Sigmoid colon (tissue), 4 donors: ENCODE results near the gene PIGV.
"Not testable (repeated sequence)": the region's sequence is repeated elsewhere in the genome, so short reads cannot be mapped to it uniquely, and the experiment has no call there.

Source experiments
- EP300 ChIP-seq, 4 donors: sonication (generic); formaldehyde crosslinking; IDR thresholded peaks; one replicate each; pipeline ENCODE4 v1.6.1; 2017; ENCODE audit warnings: antibody characterized with exemption in 4 of 4
- POLR2A ChIP-seq, 2 donors: fragments of 450-650 bp; IDR thresholded peaks; one replicate each; pipeline ENCODE4 v1.6.1; 2016; ENCODE audit warnings: antibody characterized with exemption in 2 of 2, mild to moderate bottlenecking in 2 of 2, moderate library complexity in 2 of 2
- TF ChIP-seq, protein P1 (sequence below), 4 experiments: fragments of 450-650 bp in 3 of 4; fragments of 200-600 bp in 1 of 4; IDR thresholded peaks; one replicate each; pipeline ENCODE4 v1.5.1; 2016 to 2019; ENCODE audit warnings: antibody characterized with exemption in 4 of 4, mild to moderate bottlenecking in 3 of 4, moderate library complexity in 2 of 4

DNA sequence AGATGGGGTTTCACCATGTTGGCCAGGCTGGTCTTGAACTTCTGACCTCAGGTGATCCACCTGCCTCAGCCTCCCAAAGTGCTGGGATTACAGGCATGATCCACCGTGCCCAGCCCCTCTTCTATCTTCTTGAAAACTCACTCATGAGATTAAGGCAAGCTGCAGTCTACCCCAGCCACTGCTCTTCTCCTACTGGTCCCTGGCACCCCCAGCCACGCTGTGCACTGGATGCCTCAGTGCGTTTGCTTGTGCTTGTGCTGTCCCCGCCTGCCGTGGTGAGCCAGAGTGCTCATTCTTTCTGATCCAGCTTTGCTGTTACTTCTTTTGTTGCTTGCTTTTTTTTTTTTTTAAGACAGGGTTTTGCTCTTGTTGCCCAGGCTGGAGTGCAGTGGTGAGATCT, 49.9 kb downstream of the PIGV start:
- not testable (repeated sequence) for TF ChIP-seq POLR2A, EP300 (IDR thresholded peaks at IDR 0.05)
- TF ChIP-seq, protein P1, sequence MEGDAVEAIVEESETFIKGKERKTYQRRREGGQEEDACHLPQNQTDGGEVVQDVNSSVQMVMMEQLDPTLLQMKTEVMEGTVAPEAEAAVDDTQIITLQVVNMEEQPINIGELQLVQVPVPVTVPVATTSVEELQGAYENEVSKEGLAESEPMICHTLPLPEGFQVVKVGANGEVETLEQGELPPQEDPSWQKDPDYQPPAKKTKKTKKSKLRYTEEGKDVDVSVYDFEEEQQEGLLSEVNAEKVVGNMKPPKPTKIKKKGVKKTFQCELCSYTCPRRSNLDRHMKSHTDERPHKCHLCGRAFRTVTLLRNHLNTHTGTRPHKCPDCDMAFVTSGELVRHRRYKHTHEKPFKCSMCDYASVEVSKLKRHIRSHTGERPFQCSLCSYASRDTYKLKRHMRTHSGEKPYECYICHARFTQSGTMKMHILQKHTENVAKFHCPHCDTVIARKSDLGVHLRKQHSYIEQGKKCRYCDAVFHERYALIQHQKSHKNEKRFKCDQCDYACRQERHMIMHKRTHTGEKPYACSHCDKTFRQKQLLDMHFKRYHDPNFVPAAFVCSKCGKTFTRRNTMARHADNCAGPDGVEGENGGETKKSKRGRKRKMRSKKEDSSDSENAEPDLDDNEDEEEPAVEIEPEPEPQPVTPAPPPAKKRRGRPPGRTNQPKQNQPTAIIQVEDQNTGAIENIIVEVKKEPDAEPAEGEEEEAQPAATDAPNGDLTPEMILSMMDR (IDR thresholded peaks at IDR 0.05) = not testable (repeated sequence)
